Measurements from ENCODE around the gene MRPS18C.
"Not testable (repeated sequence)": the region's sequence is repeated elsewhere in the genome, so short reads cannot be mapped to it uniquely, and the experiment has no call there.

MRPS18C gene

GRCh38 chr4:83504503-83504902 is 48.6 kb downstream of the MRPS18C start:
- H3K9me3 ChIP-seq (ENCODE audit: control insufficient read depth, low read length) = no peaks in the 10 kb centered on the region
- H3K4me3 ChIP-seq (ENCODE audit: low read length) = no peak overlapping the region
- no peak overlapping the region for H3K9ac ChIP-seq (ENCODE audit: low read length)
- H3K4me1 ChIP-seq (ENCODE audit: control insufficient read depth, insufficient read depth, low read length) = no peaks in the 10 kb centered on the region
- H3K36me3 ChIP-seq (ENCODE audit: control insufficient read depth, insufficient read depth, low read length) = no peaks in the 10 kb centered on the region
- H3K27me3 ChIP-seq (ENCODE audit: control insufficient read depth, insufficient read depth, low read length) = peaks cover 2% of the 10 kb centered on the region

DNA sequence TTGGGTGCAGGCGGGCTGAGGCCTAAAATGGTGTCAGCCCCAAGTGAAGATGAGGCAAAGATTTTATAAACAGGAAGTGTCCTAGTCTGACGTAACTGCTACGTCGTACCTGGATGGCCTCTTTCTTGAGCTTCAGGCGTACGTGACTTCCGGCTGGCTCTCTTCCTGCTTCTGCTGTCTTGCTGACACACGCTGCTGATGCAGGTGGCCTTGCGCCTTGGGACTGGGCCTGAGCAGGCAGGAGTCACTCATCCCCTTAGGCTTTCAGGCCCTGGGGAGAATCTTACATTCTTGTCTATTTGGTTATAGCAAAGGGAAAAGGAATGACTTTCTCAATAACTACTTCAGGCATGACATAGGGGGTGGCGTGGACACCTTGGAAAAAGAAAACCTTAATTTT is 49.1 kb downstream of the MRPS18C start:
- H3K9ac ChIP-seq (ENCODE audit: low read length) = no peak overlapping the region
- H3K4me3 ChIP-seq (ENCODE audit: low read length) = no peak overlapping the region
- H3K9me3 ChIP-seq (ENCODE audit: control insufficient read depth, low read length) = no peaks in the 10 kb centered on the region
- no peaks in the 10 kb centered on the region for H3K4me1 ChIP-seq (ENCODE audit: control insufficient read depth, insufficient read depth, low read length)
- H3K36me3 ChIP-seq (ENCODE audit: control insufficient read depth, insufficient read depth, low read length) = no peaks in the 10 kb centered on the region
- peaks cover 2% of the 10 kb centered on the region for H3K27me3 ChIP-seq (ENCODE audit: control insufficient read depth, insufficient read depth, low read length)

- not testable (repeated sequence) for H3K27me3 ChIP-seq (ENCODE audit: control insufficient read depth, insufficient read depth, low read length); H3K9me3 ChIP-seq (ENCODE audit: control insufficient read depth, low read length); H3K36me3 ChIP-seq (ENCODE audit: control insufficient read depth, insufficient read depth, low read length); H3K4me1 ChIP-seq (ENCODE audit: control insufficient read depth, insufficient read depth, low read length); H3K4me3 ChIP-seq (ENCODE audit: low read length); H3K9ac ChIP-seq (ENCODE audit: low read length)
Observed at GRCh38 chr4:83509156-83509585, 53.3 kb downstream of the MRPS18C start.

- Histone ChIP-seq H3K27me3 (ENCODE audit: control insufficient read depth, insufficient read depth, low read length) (peaks cover 2% of the 10 kb centered on the region), H3K9me3 (ENCODE audit: control insufficient read depth, low read length) (no peaks in the 10 kb centered on the region), H3K4me3 (ENCODE audit: low read length) (no peak overlapping the region), H3K4me1 (ENCODE audit: control insufficient read depth, insufficient read depth, low read length) (no peaks in the 10 kb centered on the region), H3K9ac (ENCODE audit: low read length) (no peak overlapping the region), H3K36me3 (ENCODE audit: control insufficient read depth, insufficient read depth, low read length) (no peaks in the 10 kb centered on the region)
Observed at GRCh38 chr4:83510442-83510841, 54.6 kb downstream of the MRPS18C start.

All from mucosa of stomach (tissue), 1 donor.